Sciatic nerve (tissue), 2 donors: ENCODE measurements around the gene DPP7. TPM values are rescaled to one million over a fixed set of nuclear protein-coding genes. Genes with fewer than 3 reads are reported as not detected.

Source experiments
- ATAC-seq: fragments of 200-7000 bp; cut with Tn5 transposase; one replicate; pipeline ENCODE4 v1.9.1; 2020; ENCODE audit warnings: mild to moderate bottlenecking, moderate library complexity
- DNase-seq: peaks from one replicate; pipeline ENCODE4 v3.0.0-alpha.2; 2020; ENCODE audit warnings: low spot score
- intact Hi-C: fragments of 100-400 bp; cut with DNase I; formaldehyde crosslinking; loops from one replicate; pipeline ENCODE4 v1.14.2; 2022
- total RNA-seq: library from RNA; stranded (reverse); fragmentation: NEBNext Ultra II Directional; extraction: Animal tissue kit (Norgen Biotek cat#: 25700); gene quantifications from one replicate; pipeline ENCODE4 v1.2.1, GENCODE V29; 2021
- donor health status: DM: no; HTN: no; CAD: no.
- donor health status: DM: no; HTN: no; CAD: no.

DPP7 gene
- total RNA-seq = 127 TPM

DNA sequence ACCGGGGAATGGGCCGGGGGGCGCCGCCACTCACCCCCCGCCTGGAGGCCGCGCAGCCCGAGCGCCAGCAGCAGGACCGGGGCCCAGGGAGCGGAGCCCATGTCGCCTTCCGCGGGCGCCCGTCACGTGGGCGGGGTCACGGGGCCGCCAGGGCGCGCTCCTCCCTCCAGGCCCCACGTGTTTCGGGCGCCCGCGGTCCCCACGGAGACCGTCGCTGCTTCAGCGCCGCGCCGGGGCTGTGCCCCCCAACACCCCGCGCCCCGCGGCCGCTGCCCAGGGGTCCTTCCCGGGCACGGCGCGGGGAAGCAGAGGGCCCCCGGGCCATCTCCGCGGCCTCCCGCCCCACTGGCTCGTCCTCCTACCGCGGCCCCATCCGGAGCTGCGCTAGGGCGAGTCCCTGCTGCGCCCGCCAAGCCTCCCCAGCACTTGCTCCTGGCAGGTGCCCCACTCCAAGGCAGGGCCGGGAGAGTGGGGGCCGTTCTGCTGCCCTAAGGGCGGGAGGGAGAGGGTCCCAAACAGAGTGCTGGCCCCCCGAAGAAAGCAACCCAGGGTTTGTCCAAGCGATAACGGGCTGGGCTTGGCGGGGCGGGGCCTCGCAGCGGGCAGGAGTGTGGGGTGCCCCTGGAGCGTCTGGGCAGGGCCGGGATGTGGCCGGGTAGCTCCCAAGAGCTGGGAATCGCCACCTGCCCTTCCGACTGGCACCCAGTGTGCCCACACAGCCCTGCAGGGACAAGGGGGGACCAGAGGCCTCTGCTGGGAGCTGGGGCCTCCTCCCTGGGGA is at the start of gene DPP7:
Gene DPP7 (minus strand): TSS at position 121 of the 781 bp plus-strand sequence. CDS start 20 bp downstream, at position 101.
- intact Hi-C loops = no loop called here
- DNase-seq (peak; percentile 86), ATAC-seq (peak; percentile 81)

DNA sequence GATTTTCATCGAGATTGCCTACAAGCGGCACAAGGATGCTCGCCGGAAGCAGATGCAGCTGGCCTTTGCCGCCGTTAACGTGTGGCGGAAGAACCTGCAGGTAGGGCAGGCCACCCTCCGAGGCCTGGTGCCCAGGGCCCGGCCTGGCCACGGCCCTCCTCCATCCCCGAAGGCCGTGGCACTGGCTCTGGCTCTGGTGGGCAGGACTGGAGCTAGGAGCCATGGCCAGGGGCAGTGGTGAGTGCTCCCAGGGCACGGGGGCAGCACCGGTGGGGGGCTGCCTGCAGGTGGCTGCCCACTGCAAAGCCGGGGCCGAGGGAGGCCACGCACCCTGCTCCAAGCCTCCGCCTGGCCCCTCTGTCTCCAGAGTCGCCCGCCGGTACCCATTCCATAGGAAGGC is 49.3 kb upstream of the DPP7 start:
- intact Hi-C loops = no loop called here
- ATAC-seq (no peak), DNase-seq (no peak)

GRCh38 chr9:137163365-137163715 is 48.8 kb upstream of the DPP7 start:
- intact Hi-C loops = no loop called here
- ATAC-seq = no peak

DNA sequence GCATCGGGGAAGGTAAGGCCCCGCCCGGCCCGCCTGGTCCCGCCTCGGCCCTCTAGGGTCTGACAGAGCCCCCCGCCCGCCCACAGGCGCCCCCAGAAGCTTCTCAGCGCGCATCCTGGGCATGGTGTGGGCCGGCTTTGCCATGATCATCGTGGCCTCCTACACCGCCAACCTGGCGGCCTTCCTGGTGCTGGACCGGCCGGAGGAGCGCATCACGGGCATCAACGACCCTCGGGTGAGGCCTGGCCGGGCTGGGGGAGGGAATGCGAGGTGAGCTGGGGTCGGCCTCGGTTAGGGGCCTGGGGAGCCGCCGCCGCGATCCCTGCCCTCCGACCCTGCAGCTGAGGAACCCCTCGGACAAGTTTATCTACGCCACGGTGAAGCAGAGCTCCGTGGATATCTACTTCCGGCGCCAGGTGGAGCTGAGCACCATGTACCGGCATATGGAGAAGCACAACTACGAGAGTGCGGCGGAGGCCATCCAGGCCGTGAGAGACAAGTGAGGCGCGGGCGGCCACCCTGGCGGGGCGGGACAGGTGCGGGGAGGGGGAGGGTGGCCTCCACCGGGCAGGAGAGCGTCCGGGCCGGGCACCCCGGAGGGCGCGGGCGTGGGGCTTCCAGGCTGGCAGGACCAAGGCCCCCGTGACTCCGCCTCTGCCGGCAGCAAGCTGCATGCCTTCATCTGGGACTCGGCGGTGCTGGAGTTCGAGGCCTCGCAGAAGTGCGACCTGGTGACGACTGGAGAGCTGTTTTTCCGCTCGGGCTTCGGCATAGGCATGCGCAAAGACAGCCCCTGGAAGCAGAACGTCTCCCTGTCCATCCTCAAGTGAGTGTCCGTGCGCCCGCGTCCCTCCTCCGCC is 48.2 kb upstream of the DPP7 start:
- no peak for ATAC-seq

More at GRCh38 chr9:137163365-137163715, 48.8 kb upstream of the DPP7 start:
- DNase-seq = no peak

DNA sequence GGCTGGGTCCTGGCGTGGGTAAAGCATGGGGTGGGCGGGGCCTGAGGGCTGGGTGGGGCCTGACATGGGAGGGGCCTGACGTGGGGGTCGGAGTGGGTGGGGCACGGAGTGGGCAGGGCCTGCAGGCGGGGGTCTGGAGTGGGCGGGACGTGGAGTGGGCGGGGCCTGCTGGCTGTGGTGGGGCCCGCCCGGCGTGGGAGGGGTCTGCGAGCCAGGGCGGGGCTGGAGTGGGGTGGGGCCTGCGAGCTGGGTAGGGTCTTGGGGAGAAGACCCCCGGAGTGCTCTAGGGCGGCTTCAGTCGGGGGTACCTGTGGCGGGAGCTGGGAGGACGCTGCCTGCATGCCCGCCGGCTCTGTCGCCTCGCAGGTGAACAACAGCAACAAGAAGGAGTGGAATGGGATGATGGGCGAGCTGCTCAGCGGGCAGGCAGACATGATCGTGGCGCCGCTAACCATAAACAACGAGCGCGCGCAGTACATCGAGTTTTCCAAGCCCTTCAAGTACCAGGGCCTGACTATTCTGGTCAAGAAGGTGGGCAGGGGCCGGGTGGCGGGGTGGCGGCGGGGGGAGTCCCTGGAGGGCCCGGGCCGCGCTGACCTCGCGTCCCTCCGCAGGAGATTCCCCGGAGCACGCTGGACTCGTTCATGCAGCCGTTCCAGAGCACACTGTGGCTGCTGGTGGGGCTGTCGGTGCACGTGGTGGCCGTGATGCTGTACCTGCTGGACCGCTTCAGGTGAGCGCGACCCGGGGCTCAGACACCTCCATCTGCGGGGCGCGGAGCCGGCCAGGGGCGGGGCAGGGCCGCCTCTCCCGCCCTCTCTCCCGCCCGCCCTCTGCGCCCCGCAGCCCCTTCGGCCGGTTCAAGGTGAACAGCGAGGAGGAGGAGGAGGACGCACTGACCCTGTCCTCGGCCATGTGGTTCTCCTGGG is 47.3 kb upstream of the DPP7 start:
- ATAC-seq (no peak), DNase-seq (no peak)
- intact Hi-C loops = no loop called here

More for the DNA sequence above, 48.2 kb upstream of the DPP7 start:
- DNase-seq = no peak
- intact Hi-C loops = no loop called here

DNA sequence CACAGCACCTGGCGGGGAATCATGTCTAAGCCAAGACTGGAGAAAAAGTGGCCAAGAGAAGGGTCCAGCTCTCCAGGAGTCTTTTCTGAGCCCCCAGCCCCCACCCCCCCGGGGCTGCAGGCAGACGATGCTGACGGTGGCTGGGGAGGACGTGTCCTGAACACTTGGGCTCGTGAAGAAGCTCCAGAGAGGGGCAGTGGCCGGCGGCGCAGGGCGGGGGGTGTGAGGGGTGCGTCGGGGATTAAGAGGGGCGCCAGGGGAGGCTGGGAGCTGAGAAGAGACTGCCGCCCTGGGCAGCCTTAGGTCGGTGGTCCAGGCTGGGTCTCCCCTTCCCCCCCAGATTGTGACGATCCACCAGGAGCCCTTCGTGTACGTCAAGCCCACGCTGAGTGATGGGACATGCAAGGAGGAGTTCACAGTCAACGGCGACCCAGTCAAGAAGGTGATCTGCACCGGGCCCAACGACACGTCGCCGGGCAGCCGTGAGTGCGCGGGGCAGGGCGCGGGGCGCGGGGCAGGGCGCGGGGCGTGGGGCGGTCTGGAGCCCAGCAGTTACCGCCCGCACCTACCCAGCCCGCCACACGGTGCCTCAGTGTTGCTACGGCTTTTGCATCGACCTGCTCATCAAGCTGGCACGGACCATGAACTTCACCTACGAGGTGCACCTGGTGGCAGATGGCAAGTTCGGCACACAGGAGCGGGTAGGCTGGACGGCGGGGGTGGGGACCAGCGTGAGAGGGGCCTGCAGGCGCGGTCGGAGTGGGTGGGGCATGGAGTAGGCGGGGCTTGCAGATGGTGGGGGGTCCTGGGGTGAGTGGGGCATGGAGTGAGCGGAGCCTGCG is 46.4 kb upstream of the DPP7 start:
- DNase-seq (no peak), ATAC-seq (no peak)
- intact Hi-C loops = no loop called here

DNA sequence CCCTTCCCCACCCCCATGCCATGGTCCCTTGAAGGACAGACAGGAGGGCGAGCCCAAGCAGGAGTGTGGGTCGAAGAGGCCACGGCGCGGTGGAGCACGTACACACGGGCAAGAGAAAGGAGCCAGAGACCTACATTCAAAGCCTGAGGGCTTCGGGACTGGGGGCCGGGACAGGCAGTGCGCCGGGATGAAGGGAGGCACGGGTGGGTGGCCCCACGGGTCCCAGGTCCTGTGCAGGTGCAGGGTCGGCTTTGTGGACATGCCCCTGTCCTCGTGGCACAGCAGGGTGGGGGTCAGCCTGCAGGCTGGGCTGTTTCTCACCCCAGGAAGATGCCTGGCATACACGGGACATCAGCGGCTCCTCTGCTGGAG is 45.5 kb upstream of the DPP7 start:
- DNase-seq (no peak), ATAC-seq (no peak)
- intact Hi-C loops = no loop called here

GRCh38 chr9:137159105-137160053 is 44.8 kb upstream of the DPP7 start:
- intact Hi-C loops = no loop called here
- no peak for DNase-seq
- no peak for ATAC-seq

DNA sequence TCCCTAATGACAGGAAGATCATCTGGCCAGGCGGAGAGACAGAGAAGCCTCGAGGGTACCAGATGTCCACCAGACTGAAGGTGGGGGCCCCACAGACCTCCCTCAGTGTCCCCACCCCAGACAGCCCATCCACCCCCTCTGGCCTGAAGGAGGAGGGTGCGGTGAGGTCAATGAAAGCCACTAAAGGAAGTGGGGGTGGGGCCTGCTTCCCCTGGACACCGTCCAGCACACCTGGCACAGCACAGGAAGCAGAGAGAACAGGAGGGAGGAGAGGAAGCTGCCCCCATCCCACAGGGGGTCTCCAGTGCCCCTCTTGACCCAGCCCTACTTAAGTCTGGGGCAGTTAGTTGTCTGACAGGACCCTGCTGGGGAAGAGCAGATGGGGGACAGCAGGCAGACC is 44.1 kb upstream of the DPP7 start:
- DNase-seq = no peak

DNA sequence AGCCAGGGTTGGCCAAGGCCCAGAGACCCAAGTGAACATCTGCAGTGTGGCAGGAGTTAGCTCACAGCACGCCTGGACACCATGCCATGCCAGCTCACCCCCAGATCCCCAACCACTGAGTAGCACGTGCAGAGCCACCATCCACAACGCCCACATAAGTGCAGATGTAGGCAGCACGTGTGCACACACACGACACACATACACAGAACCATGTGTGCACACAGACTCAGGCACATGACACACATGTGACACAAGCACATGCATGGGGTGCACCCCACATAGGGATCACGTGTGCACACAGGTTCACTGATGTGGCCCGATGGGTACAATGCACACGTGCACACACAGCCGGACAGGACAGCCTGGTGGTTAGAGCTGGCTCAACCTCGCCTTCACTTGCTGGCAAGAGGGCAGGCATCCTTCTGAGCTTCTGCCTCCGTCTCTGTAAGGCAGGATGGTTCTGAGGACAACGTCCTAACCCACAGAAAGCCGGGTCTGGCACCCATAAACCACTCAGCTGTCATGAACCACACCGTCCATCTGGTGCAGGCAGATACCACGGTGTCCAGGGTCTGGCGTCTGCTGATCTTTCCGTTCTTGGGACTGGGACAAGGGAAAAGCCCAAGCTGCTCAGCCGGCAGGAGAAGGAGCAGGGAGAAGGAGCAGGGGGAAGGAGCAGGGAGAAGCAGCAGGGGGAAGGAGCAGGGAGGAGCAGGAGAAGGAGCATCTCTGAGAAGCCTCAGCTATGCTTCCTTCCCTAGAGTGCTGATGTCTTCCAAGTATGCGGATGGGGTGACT is 43.3 kb upstream of the DPP7 start:
- DNase-seq (no peak), ATAC-seq (no peak)
- intact Hi-C loops = no loop called here

More for the DNA sequence above, 44.1 kb upstream of the DPP7 start:
- intact Hi-C loops = no loop called here
- no peak for ATAC-seq

- DNase-seq = no peak
- intact Hi-C loops = no loop called here
- peak; percentile 75 for ATAC-seq
These were observed 42.2 kb upstream of the DPP7 start for GRCh38 chr9:137156567-137157375.

GRCh38 chr9:137152844-137153405 is 38.4 kb upstream of the DPP7 start:
- intact Hi-C loops = no loop called here
- DNase-seq = no peak
- ATAC-seq = no peak

DNA sequence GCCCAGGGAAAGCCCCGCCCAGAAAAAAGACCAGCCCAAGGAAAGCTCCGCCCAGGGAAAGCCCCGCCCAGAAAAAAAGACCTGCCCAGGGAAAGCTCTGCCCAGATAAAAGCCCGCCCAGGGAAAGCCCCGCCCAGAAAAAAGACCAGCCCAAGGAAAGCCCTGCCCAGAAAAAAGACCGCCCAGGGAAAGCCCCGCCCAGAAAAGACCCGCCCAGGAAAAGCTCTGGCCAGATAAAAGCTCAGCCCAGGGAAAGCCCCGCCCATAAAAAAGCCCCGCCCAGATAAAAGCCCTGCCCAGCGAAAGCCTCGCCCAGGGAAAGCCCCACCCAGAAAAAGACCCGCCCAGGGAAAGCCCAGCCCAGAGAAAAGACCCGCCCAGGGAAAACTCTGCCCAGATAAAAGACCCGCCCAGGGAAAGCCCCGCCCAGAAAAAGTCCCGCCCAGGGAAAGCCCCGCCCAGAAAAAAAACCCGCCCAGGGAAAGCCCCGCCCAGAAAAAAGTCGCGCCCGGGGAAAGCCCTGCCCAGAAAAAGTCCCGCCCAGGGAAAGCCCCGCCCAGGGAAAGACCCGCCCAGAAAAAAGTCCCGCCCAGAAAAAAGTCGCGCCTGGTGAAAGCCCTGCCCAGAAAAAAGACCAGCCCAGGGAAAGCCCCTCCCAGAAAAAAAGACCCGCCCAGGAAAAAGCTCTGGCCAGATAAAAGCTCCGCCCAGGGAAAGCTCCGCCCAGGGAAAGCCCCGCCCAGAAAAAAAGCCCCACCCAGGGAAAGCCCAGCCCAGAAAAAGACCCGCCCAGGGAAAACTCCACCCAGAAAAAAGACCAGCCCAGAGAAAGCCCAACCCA is 36.3 kb upstream of the DPP7 start:
- no peak for ATAC-seq
- no peak for DNase-seq
- intact Hi-C loops = no loop called here

GRCh38 chr9:137149942-137150616 is 35.5 kb upstream of the DPP7 start:
- DNase-seq (no peak), ATAC-seq (no peak)
- intact Hi-C loops = no loop called here
